Astrocyte (in vitro differentiated cells and primary cell): ENCODE measurements around the gene JMJD4.

ENCODE experiments used
- CTCF ChIP-seq: IDR thresholded peaks from 2 replicates; pipeline ENCODE4 v1.5.1; 2011; ENCODE audit warnings: low read depth, mild to moderate bottlenecking, inconsistent platforms, low read length, moderate library complexity; ENCODE audit not compliant: insufficient read depth
- EZH2 ChIP-seq: IDR thresholded peaks from 2 replicates; pipeline ENCODE4 v1.6.1; 2012; ENCODE audit warnings: mild to moderate bottlenecking, low read length, inconsistent platforms; ENCODE audit not compliant: insufficient read depth

- TF ChIP-seq EZH2, result no peak
- TF ChIP-seq CTCF, result no peak
Measured at GRCh38 chr1:227738820-227739219, 3.7 kb upstream of the JMJD4 start.
